GM19239 (cell line): ENCODE data around the gene IPO8.
"Not testable (repeated sequence)": the region's sequence is repeated elsewhere in the genome, so short reads cannot be mapped to it uniquely, and the experiment has no call there.

Experiments used
- DNase-seq: peaks from one replicate; pipeline ENCODE4 v3.0.0; 2011; ENCODE audit warnings: low spot score; ENCODE audit not compliant: insufficient read length
- FAIRE-seq: peaks from 2 replicates; lab custom pipeline; 2011; peaks lifted over from hg19 to GRCh38; lab: Jason Lieb, UNC

Gene IPO8

GRCh38 chr12:30613119-30613830 is 82.4 kb downstream of the IPO8 start:
- DNase-seq (no peak), FAIRE-seq (no peak)

GRCh38 chr12:30610718-30611117 is 85.0 kb downstream of the IPO8 start:
- no peak for FAIRE-seq

DNA sequence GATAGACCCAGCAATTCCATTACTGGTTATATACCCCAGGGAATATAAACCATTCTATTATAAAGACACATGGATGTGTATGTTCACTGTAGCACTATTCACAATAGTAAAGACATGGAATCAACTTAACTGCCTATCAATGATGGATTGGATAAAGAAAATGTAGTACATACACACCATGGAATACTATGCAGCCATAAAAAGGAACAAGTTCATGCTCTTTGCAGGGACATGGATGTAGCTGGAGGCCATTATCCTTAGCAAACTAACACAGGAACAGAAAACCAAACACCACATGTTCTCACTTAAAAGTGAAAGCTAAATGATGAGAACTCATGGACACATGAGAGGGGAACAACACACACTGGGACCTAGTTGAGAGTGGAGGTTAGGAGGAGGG is 85.8 kb downstream of the IPO8 start:
- not testable (repeated sequence) for FAIRE-seq, DNase-seq

More at GRCh38 chr12:30610718-30611117, 85.0 kb downstream of the IPO8 start:
- no peak for DNase-seq

DNA sequence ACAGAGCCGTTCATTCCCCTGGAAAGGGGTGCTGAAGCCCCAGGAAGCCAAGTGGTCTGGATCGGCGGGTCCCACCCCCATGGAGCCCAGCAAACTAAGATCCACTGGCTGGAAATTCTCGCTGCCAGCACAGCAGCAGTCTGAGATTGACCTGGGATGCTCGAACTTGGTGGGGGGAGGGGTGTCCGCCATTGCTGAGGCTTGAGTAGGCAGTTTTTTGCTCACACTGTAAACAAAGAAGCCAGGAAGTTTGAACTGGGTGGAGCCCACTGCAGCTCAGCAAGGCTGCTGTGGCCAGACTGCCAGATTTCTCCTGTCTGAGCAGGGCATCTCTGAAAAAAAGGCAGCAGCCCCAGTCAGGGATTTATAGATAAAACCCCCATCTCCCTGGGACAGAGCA is 91.4 kb downstream of the IPO8 start:
- not testable (repeated sequence) for FAIRE-seq, DNase-seq

- no peak for DNase-seq
- no peak for FAIRE-seq
These were observed 92.5 kb downstream of the IPO8 start for GRCh38 chr12:30603129-30603528.

DNA sequence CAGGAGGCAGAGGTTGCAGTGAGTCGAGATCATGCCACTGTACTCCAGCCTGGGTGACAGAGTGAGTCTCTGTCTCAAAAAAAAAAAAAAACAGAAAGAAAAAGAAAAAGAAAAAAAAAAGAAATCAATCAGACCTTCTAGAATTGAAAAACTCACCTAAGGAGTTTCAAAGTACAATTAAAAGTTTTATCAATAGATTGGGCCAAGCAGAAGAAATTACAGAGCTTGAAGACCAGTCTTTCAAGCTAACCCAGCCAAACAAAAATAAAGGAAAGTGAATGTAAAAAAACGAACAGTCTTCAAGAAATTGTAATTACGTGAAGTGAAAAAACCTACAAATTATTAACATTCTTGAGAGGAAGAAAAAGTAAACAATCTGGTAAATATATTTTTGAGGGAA is 93.0 kb downstream of the IPO8 start:
- DNase-seq (no peak), FAIRE-seq (no peak)

- FAIRE-seq (no peak), DNase-seq (no peak)
These were observed 96.1 kb downstream of the IPO8 start for GRCh38 chr12:30599608-30600007.

DNA sequence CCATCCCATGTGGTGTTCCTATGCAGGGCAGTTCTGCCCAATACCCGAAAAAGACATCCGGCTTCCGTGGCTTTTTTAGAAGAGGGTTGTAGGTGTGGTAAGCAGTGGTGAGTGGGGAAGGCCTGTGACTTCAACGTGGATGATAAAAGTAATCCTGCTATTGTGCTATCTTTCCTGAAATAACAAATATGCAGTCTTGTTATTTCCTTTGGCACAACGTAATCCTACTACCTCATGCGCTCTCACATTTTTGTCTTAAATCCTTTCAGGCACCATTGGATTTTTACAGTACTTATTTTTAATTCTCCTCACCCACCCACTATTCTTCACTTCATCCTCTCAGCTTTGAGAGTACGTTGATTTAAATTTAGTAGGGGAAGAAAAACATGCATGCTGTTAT is 96.8 kb downstream of the IPO8 start:
- FAIRE-seq (no peak), DNase-seq (no peak)

DNA sequence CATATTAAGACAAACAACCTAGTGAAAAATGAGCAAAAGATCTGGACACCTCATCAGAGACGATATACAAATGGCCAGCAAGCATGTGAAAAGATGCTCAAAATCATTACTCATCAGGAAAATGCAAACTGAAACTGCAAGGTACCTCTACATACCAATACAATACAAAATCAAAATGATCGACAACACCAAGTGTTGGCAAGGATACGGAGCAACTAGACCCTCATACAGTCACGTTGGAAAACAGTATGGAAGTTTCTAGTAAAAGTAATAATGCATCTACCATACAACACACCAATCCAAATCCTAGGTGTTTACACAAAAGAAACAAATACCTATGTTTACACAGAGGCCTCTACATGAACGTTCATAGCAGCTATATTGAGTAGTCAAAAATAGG is 99.9 kb downstream of the IPO8 start:
- FAIRE-seq, result no peak

GRCh38 chr12:30594509-30594908 is 101.2 kb downstream of the IPO8 start:
- DNase-seq, result no peak
- no peak for FAIRE-seq

More for the DNA sequence above, 99.9 kb downstream of the IPO8 start:
- no peak for DNase-seq

DNA sequence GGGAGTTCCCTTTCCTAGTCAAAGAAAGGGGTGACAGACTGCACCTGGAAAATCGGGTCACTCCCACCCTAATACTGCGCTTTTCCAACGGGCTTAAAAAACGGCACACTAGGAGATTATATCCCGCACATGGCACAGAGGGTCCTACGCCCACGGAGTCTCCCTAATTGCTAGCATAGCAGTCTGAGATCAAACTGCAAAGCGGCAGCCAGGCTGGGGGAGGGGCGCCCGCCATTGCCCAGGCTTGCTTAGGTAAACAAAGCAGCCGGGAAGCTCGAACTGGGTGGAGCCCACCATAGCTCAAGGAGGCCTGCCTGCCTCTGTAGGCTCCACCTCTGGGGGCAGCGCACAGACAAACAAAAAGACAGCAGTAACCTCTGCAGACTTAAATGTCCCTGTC is 107.1 kb downstream of the IPO8 start:
- not testable (repeated sequence) for DNase-seq, FAIRE-seq

- no peak for FAIRE-seq
- DNase-seq, result no peak
These were observed 107.9 kb downstream of the IPO8 start for GRCh38 chr12:30587782-30588181.

- FAIRE-seq (no peak), DNase-seq (no peak)
These were observed 109.8 kb downstream of the IPO8 start for GRCh38 chr12:30585877-30586276.

DNA sequence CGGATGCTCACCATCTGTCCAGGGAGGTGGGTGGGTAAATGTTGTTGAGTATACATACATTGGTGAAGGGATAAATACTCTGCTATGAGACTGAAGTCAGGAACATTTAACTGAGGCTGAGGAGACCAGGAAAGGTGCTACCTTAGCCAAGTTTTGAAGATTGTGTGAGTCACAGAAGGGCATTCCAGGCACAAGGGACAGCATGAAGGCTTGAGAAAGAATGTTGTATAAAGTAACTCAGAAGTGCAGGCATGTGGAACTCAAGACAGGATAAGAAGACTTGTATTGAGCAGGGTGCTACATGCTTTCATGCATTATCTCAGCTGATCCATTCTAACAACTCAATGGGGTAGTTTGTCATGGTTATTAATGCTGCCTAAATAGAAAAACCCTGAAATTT is 112.7 kb downstream of the IPO8 start:
- FAIRE-seq, result no peak
- no peak for DNase-seq

DNA sequence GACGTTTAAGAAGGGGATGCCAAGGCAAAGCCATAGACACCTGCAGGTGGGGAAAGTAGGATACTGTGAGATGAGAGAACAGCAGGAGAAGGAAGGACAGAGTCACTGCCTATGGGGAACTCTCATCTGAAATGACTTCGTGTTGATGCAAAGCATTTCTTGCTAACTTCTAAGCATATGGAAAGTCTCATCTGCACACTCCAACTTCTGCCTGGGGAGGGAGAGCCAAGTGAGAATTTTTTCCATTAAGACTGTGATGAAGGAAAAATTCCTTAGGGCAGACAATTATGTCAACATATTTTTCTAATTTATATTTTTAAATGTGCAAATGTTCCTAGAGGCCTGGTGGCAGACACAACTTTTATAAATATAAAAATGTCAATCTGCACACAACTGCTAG is 115.3 kb downstream of the IPO8 start:
- FAIRE-seq (no peak), DNase-seq (no peak)
